Measurements from ENCODE around the gene BOD1L1. TPM values are rescaled to one million over a fixed set of nuclear protein-coding genes. Genes with fewer than 3 reads are reported as not detected.
A peak's percentile ranks its signal among the peaks of the same experiment; 100 is the strongest.

The BOD1L1 gene
- total RNA-seq, 8 experiments from 2014 or later = 32.6 to 157 (median 49.6) TPM

DNA sequence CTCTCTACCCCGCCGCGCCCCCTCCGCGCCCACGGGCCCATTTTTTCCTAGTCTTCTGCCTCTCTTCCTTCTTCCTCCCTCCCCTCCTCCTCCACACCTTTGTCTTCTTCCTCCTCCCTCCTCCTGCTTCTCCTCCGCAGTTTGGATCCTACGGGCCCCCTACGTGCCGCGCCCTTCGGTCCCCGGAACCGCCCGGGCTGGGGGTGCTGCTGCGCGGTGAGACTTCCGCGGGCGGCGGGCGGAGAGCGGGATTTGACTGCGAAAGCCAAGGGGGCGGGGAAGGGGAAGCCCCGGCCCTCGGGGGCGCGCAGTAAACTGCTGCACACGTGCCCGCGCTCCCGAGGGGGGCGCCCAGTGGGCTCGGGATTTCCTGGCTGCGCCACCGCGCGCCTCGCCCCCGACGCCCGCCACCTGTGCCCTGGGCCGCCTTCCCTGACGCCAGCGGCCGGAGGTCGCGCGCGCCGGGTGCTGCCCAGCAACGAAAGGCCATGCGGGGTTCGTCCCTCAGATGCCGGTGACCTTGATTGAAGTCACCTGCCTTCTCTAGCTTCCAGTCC, 80.0 kb downstream of the BOD1L1 start:
- 0% methylated on average over 1 to 7 of the region's 56 CpGs; no CpG with 5 or more reads in 7 of the 10 experiments for WGBS, 10 experiments
- Histone ChIP-seq H3K4me3 (peak overlapping the region; percentile 18 to 46 (median 28)), H3K27ac (no peak overlapping the region), H3K4me1 (replicated peaks in 1 of 2) (peaks cover 5 to 8% of the 10 kb centered on the region in 2 donors)
- peak in 3 of 8 experiments; percentile 1 to 7 (median 2) for ATAC-seq (replicated peaks in 6 of 8)
- in situ Hi-C loops (cut with MboI; ENCODE audit: low pct_unique_long_range_greater_than_20kb in 2 of 9, low sequenced_read_pairs in 9 of 9, unreplicated experiment in 9 of 9) = loop anchor here in 8 of 9 experiments (10.0 to 25.0 kb wide), 4 partner anchors 685 to 810 kb away; no protein-coding TSS in a partner anchor

GRCh38 chr4:13546941-13547484, 80.5 kb downstream of the BOD1L1 start:
- in situ Hi-C loops (cut with MboI; ENCODE audit: low pct_unique_long_range_greater_than_20kb in 2 of 9, low sequenced_read_pairs in 9 of 9, unreplicated experiment in 9 of 9) = loop anchor here in 8 of 9 experiments (10.0 to 25.0 kb wide), 4 partner anchors 685 to 810 kb away; no protein-coding TSS in a partner anchor
- H3K27ac ChIP-seq = no peak overlapping the region
- H3K4me1 ChIP-seq (replicated peaks in 1 of 2) = peaks cover 5 to 12% of the 10 kb centered on the region in 2 donors
- H3K4me3 ChIP-seq = peak overlapping the region; percentile 18 to 46 (median 28)
- 0 to 24% (median 16%) methylated on average over 3 to 19 of the region's 54 CpGs; no CpG with 5 or more reads in 5 of the 10 experiments for WGBS, 10 experiments
- ATAC-seq (replicated peaks in 6 of 8) = peak in 4 of 8 experiments; percentile 0 to 9 (median 5)

DNA sequence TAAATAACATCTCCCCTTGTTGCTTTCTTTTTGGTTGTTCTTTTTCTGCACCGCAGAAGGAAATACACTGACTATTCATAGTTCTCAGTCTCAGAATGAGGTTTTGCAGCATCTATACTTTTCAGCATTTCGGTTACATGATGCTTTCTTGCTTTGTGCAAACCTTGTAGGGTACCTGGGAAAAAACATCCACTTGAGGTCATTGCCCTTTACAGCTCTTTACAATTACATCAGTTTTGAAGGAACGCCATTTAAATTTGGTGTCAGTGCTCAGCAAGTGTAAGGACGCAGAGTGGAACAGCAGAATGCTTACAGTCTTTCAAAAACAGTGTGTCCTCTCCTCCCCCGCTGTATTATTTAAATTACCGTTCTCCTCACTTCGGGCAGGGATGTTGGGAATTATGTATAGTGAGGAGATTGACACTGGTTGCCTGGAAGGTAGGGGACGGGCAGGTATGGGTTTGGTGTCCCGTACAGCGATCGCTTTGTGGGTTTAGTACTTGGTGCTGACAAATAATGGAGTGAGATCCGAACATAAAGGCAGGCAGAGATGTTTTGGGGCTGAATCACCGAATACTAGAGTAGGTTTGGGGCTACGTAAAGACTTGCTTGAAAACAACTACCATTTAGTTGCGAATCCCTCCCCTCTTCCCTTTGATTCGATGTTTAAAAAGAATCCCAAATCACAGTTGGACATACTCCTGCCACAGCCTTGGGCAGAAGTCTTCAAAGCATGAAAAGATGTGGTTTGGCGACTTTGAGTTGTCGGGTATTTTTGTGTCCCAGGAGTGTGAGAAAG, 81.2 kb downstream of the BOD1L1 start:
- Histone ChIP-seq H3K27ac (no peak overlapping the region), H3K4me3 (peak overlapping the region in 1 of 5 donors; percentile 46), H3K4me1 (replicated peaks in 1 of 2) (peaks cover 5 to 15% of the 10 kb centered on the region in 2 donors)
- no peak for ATAC-seq (replicated peaks in 6 of 8)
- in situ Hi-C loops (cut with MboI; ENCODE audit: low pct_unique_long_range_greater_than_20kb in 2 of 9, low sequenced_read_pairs in 9 of 9, unreplicated experiment in 9 of 9) = loop anchor here in 8 of 9 experiments (10.0 to 25.0 kb wide), 4 partner anchors 684 to 809 kb away; no protein-coding TSS in a partner anchor
- WGBS, 10 experiments = 11 to 70% (median 31%) methylated on average over 2 to 16 of the region's 18 CpGs

DNA sequence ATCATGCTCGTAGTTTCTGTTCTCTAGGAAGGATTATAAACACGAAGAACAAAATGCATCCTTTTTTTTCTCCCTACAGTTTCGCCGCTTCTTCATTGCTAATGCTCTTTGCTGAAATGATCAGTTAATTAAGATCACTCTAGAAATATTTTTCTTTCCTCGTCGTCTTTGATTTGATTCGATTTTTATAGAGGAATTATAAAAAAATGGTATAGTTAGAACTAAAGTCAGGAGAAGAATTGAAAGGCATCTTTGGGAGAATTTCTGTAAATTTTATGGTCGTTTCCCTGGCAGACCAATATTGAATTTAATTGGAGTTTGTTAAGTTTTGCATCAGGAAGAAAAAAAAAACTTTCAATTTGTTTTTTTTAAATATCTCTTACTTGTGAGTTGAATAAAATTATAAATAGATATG, 82.1 kb downstream of the BOD1L1 start:
- in situ Hi-C loops (cut with MboI; ENCODE audit: low pct_unique_long_range_greater_than_20kb in 2 of 9, low sequenced_read_pairs in 9 of 9, unreplicated experiment in 9 of 9) = loop anchor here in 8 of 9 experiments (10.0 to 25.0 kb wide), 4 partner anchors 683 to 808 kb away; no protein-coding TSS in a partner anchor
- peak overlapping the region; percentile 34 to 70 (median 48) for H3K4me3 ChIP-seq
- no peak for ATAC-seq (replicated peaks in 6 of 8)
- peaks cover 5 to 15% of the 10 kb centered on the region in 2 donors for H3K4me1 ChIP-seq (replicated peaks in 1 of 2)
- WGBS, 10 experiments = 3 to 43% (median 12%) methylated on average over 3 to 8 of the region's 8 CpGs
- no peak overlapping the region for H3K27ac ChIP-seq

DNA sequence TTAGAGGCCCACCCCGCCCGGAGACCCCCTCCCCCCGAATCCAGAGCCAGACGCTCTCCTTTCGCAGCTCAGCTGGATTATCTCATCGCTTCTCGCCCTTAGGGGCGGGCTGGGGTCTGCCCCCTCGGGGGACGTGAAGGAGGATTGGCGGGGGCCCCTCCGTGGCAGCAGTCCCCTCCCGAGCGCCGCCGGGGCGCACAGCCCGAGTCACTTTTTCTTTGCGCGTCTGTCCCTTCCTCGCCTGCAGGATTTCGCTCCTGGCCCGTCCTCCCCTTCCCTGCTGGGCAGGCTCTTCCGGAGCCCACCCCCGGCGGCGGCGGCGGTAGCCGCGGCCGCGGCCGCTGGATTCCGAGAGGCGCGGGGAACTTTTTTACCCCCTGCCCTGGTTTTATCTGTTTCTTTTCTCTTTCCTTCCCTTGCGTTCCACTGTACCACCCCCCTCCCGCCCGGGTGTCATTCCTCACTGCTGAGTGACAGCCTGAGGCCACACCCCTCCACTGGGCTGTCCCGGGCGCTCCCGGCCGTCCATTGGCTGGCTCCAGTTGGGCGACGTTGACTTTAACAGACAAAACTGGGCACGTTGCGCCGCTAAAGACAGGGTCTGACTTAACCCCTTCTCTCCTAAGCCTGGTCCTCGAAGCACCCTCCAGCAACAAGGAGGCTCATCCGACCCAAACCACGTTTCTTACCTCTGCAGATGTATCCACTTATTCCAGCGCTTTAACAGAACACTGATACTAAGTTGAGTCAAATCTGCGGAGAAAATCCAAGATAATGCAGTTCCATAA, 82.7 kb downstream of the BOD1L1 start:
- peak overlapping the region; percentile 34 to 70 (median 48) for H3K4me3 ChIP-seq
- WGBS, 10 experiments = 0 to 50% (median 0%) methylated on average over 1 to 9 of the region's 54 CpGs; no CpG with 5 or more reads in 1 of the 10 experiments
- peak overlapping the region; percentile 16 to 23 for H3K27ac ChIP-seq
- in situ Hi-C loops (cut with MboI; ENCODE audit: low pct_unique_long_range_greater_than_20kb in 2 of 9, low sequenced_read_pairs in 9 of 9, unreplicated experiment in 9 of 9) = loop anchor here in 8 of 9 experiments (10.0 to 25.0 kb wide), 4 partner anchors 682 to 807 kb away; no protein-coding TSS in a partner anchor
- peak; percentile 69 to 87 (median 84) for ATAC-seq (replicated peaks in 6 of 8)
- H3K4me1 ChIP-seq (replicated peaks in 1 of 2) = peaks cover 5 to 15% of the 10 kb centered on the region in 2 donors

GRCh38 chr4:13543839-13544605, 83.5 kb downstream of the BOD1L1 start, which contains the start of gene NKX3-2:
Gene NKX3-2 (minus strand): TSS chr4:13544508. CDS start chr4:13544414, 94 bp downstream.
- in situ Hi-C loops (cut with MboI; ENCODE audit: low pct_unique_long_range_greater_than_20kb in 2 of 9, low sequenced_read_pairs in 9 of 9, unreplicated experiment in 9 of 9) = loop anchor here in 8 of 9 experiments (10.0 to 25.0 kb wide), 4 partner anchors 682 to 807 kb away; no protein-coding TSS in a partner anchor
- peak within 1 kb of the TSS; percentile 34 to 70 (median 48) for H3K4me3 ChIP-seq
- peaks cover 5 to 22% of the 10 kb centered on the region in 2 donors for H3K4me1 ChIP-seq (replicated peaks in 1 of 2)
- ATAC-seq (replicated peaks in 6 of 8) = peak; percentile 48 to 72 (median 68)
- WGBS, 10 experiments = 2% methylated on average over 13 of the region's 96 CpGs; no CpG with 5 or more reads in 9 of the 10 experiments
- H3K27ac ChIP-seq = peak within 1 kb of the TSS; percentile 16 to 23

DNA sequence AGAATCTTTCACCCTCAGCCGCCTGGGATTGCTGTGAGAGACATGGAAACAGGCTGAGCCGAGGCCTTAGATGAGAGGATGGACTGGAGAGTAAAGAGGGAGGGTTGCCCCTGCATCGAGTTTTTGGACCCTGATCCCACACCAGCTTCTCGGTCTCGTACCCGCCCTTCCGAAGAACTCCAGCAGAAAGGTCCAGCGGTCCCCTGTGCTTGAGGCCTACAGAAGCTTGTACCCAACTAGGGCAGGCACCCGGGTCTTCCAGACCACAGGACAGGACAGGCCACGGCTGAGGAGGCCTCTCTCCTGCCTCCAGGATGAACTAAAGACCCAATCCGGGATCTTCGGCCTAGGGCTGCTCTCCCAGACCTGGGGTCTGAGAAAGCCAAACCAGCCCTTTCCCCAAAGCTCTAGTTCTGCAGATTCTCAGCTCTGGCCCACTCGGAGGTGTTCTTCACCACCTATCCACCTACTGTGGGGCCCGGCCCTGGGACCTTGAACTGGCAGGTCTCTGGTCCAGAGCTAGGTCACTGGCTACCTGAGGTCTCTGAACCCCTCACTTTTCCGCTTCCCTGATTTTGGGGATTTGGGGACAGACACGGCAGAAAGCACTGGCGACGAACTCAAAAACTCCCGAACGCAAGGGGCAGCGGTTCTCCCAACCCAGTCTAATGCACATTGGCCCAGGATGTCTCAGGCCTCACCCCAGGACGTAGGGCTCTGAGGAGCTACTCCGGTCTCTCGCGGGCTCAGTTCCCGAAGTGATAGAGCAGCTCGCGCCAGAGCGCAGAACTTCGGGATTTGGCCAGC, 84.3 kb downstream of the BOD1L1 start:
- H3K4me1 ChIP-seq (replicated peaks in 1 of 2) = peaks cover 5 to 22% of the 10 kb centered on the region in 2 donors
- H3K4me3 ChIP-seq = peak overlapping the region; percentile 34 to 70 (median 48)
- H3K27ac ChIP-seq = no peak overlapping the region
- 7 to 100% (median 65%) methylated on average over 1 to 14 of the region's 30 CpGs; no CpG with 5 or more reads in 2 of the 10 experiments for WGBS, 10 experiments
- no peak for ATAC-seq (replicated peaks in 6 of 8)
- in situ Hi-C loops (cut with MboI; ENCODE audit: low pct_unique_long_range_greater_than_20kb in 2 of 9, low sequenced_read_pairs in 9 of 9, unreplicated experiment in 9 of 9) = loop anchor here in 8 of 9 experiments (10.0 to 25.0 kb wide), 4 partner anchors 681 to 806 kb away; no protein-coding TSS in a partner anchor

DNA sequence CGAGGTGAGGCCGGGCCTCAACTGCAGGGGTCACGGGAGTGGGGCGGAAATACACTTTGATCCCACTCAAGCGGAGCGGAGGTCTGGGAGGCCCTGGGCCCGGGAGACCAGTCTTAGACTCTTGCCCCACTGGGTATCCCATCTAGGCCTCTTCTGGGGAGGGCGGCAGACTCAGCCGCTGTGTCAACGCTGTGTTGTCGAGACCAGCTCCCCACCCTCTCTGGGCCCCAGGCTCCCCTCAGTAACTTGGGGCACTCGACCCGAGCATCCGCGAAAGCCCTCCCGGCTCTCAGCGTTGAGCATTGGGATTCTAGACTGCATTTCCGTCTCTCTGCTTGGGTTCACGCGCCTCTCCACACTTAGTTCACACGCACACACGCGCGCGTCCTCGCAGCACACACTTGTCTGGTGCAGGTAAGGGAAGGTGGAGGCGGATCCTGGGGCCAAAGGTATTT, 84.9 kb downstream of the BOD1L1 start:
- in situ Hi-C loops (cut with MboI; ENCODE audit: low pct_unique_long_range_greater_than_20kb in 2 of 9, low sequenced_read_pairs in 9 of 9, unreplicated experiment in 9 of 9) = loop anchor here in 8 of 9 experiments (10.0 to 25.0 kb wide), 4 partner anchors 680 to 805 kb away; no protein-coding TSS in a partner anchor
- WGBS, 10 experiments = 46 to 100% methylated on average over 1 to 6 of the region's 27 CpGs; no CpG with 5 or more reads in 8 of the 10 experiments
- H3K4me1 ChIP-seq (replicated peaks in 1 of 2) = peaks cover 5 to 22% of the 10 kb centered on the region in 2 donors
- H3K4me3 ChIP-seq = peak overlapping the region in 2 of 5 donors; percentile 48 to 66
- ATAC-seq (replicated peaks in 6 of 8) = no peak
- H3K27ac ChIP-seq = no peak overlapping the region

DNA sequence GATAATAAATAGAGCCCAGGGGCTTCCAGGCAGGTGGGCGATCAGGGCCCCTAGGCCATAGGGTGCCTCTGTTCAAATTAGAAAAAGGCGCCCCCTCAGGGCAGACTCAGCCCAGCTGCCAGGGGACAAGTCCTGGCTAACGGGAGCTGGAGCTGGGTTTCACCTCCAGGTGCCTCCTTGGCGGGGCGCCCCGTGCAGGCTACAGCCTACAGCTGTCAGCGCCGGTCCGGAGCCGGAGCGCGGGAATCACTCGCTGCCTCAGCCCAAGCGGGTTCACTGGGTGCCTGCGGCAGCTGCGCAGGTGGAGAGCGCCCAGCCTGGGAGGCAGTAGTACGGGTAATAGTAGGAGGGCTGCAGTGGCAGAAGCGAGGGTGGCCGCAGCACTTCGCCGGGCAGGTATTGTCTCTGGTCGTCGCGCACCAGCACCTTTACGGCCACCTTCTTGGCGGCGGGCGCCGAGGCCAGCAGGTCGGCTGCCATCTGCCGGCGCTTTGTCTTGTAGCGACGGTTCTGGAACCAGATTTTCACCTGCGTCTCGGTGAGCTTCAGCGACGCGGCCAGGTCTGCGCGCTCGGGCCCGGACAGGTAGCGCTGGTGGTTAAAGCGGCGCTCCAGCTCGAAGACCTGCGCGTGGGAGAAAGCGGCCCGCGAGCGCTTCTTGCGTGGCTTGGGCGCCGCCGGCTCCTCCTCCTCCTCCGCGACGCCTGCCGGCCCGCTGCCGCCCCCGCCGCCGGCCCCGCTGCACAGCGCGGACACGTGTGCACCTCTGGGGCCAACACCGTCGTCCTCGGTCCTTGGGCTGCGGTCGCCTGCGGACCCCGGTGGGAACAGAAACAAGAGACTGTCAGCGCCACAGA, 85.6 kb downstream of the BOD1L1 start:
- H3K4me1 ChIP-seq (replicated peaks in 1 of 2) = peaks cover 5 to 20% of the 10 kb centered on the region in 2 donors
- peak overlapping the region; percentile 1 to 23 (median 8) for H3K4me3 ChIP-seq
- H3K27ac ChIP-seq = no peak overlapping the region
- WGBS, 10 experiments = 9 to 100% (median 14%) methylated on average over 2 to 17 of the region's 79 CpGs; no CpG with 5 or more reads in 6 of the 10 experiments
- ATAC-seq (replicated peaks in 6 of 8) = no peak
- in situ Hi-C loops (cut with MboI; ENCODE audit: low pct_unique_long_range_greater_than_20kb in 2 of 9, low sequenced_read_pairs in 9 of 9, unreplicated experiment in 9 of 9) = loop anchor here in 8 of 9 experiments (10.0 to 25.0 kb wide), 4 partner anchors 680 to 805 kb away; no protein-coding TSS in a partner anchor

GRCh38 chr4:13541176-13541604, 86.3 kb downstream of the BOD1L1 start:
- Histone ChIP-seq H3K4me3 (no peak overlapping the region), H3K4me1 (replicated peaks in 1 of 2) (peaks cover 5 to 18% of the 10 kb centered on the region in 2 donors), H3K27ac (no peak overlapping the region)
- no peak for ATAC-seq (replicated peaks in 6 of 8)
- 0 to 100% (median 45%) methylated on average over 1 to 4 of the region's 10 CpGs; no CpG with 5 or more reads in 4 of the 10 experiments for WGBS, 10 experiments
- in situ Hi-C loops (cut with MboI; ENCODE audit: low pct_unique_long_range_greater_than_20kb in 2 of 9, low sequenced_read_pairs in 9 of 9, unreplicated experiment in 9 of 9) = loop anchor here in 8 of 9 experiments (10.0 to 25.0 kb wide), 4 partner anchors 679 to 804 kb away; no protein-coding TSS in a partner anchor
